CD14-positive monocyte (primary cell): ENCODE results near the gene SPTBN1. TPM values are rescaled to one million over a fixed set of nuclear protein-coding genes. Genes with fewer than 3 reads are reported as not detected.

Experiments used
- DNase-seq, 3 donors: peaks; one replicate each; pipeline ENCODE4 v3.0.0-alpha.2; 2011 to 2022
- H2AFZ ChIP-seq: 2 replicates; pipeline ENCODE4 v1.6.0; 2012; ENCODE audit warnings: mild to moderate bottlenecking, low read depth, low read length, inconsistent platforms; ENCODE audit not compliant: insufficient read depth, poor library complexity, severe bottlenecking
- H3K27ac ChIP-seq, 2 donors: 1 replicate in 1 of 2; 2 replicates in 1 of 2; pipeline ENCODE4 v1.5.1; 2012 to 2013; ENCODE audit warnings: low read length in 2 of 2, control low read depth in 1 of 2, inconsistent platforms in 1 of 2, low read depth in 1 of 2, mild to moderate bottlenecking in 1 of 2
- H3K27me3 ChIP-seq, 2 donors: one replicate each; pipeline versions ENCODE4 v1.6.0 to v1.6.1; 2011 to 2013; ENCODE audit warnings: low read length in 2 of 2; ENCODE audit not compliant: control insufficient read depth in 2 of 2, insufficient read depth in 2 of 2
- H3K36me3 ChIP-seq, 2 donors: replicated peaks in 1 of 2; 1 replicate in 1 of 2; 2 replicates in 1 of 2; pipeline versions ENCODE4 v1.5.1 to v1.6.1; 2012 to 2013; ENCODE audit warnings: low read length in 2 of 2, control low read depth in 1 of 2, inconsistent platforms in 1 of 2, mild to moderate bottlenecking in 1 of 2; ENCODE audit not compliant: insufficient read depth in 2 of 2, control insufficient read depth in 1 of 2
- H3K4me1 ChIP-seq, 2 donors: 1 replicate in 1 of 2; 2 replicates in 1 of 2; pipeline versions ENCODE4 v1.5.1 to v1.6.1; 2012 to 2013; ENCODE audit warnings: low read length in 2 of 2, control low read depth in 1 of 2, inconsistent platforms in 1 of 2, mild to moderate bottlenecking in 1 of 2, moderate library complexity in 1 of 2; ENCODE audit not compliant: insufficient read depth in 2 of 2, control insufficient read depth in 1 of 2
- H3K4me2 ChIP-seq: replicated peaks from 2 replicates; pipeline ENCODE3; 2012; ENCODE audit warnings: low read length, moderate library complexity, mild to moderate bottlenecking; ENCODE audit not compliant: poor library complexity, severe bottlenecking; ENCODE audit errors: extremely low read depth
- H3K4me3 ChIP-seq, 3 experiments: fragments of 200-600 bp in 1 of 3; sonication (generic) in 1 of 3; replicated peaks in 1 of 3; 1 replicate in 2 of 3; 2 replicates in 1 of 3; pipeline ENCODE4 v1.5.1; 2011 to 2013; ENCODE audit warnings: low read length in 3 of 3, mild to moderate bottlenecking in 3 of 3, control low read depth in 2 of 3, low read depth in 2 of 3, inconsistent platforms in 1 of 3, moderate library complexity in 1 of 3
- H3K79me2 ChIP-seq: 2 replicates; pipeline ENCODE4 v1.6.0; 2012; ENCODE audit warnings: mild to moderate bottlenecking, control low read depth, inconsistent platforms, low read length, moderate library complexity; ENCODE audit not compliant: insufficient read depth
- H3K9ac ChIP-seq: 2 replicates; pipeline ENCODE4 v1.6.0; 2017; ENCODE audit warnings: low read length, mild to moderate bottlenecking; ENCODE audit not compliant: insufficient read depth, poor library complexity, severe bottlenecking
- H3K9me3 ChIP-seq, 2 donors: replicated peaks in 1 of 2; 1 replicate in 1 of 2; 2 replicates in 1 of 2; pipeline versions ENCODE4 v1.5.1 to v1.6.1; 2012 to 2013; ENCODE audit warnings: low read length in 2 of 2, control low read depth in 1 of 2; ENCODE audit not compliant: control insufficient read depth in 1 of 2, insufficient read depth in 1 of 2
- H4K20me1 ChIP-seq: 2 replicates; pipeline ENCODE4 v1.6.0; 2012; ENCODE audit warnings: mild to moderate bottlenecking, low read length, control low read depth, moderate library complexity; ENCODE audit not compliant: insufficient read depth
- H3K27ac Mint-ChIP-seq, 7 donors: one replicate each; pipeline ENCODE4 v1.8.0; 2020; ENCODE audit warnings: mild to moderate bottlenecking in 7 of 7, mixed read lengths in 7 of 7, moderate library complexity in 6 of 7, inconsistent platforms in 2 of 7
- H3K27me3 Mint-ChIP-seq, 3 donors: one replicate each; pipeline ENCODE4 v1.8.0; 2021 to 2022; ENCODE audit warnings: low read depth in 3 of 3, mild to moderate bottlenecking in 3 of 3, mixed read lengths in 3 of 3, moderate library complexity in 3 of 3, inconsistent platforms in 1 of 3
- H3K36me3 Mint-ChIP-seq, 2 donors: one replicate each; pipeline ENCODE4 v1.8.0; 2020; ENCODE audit warnings: mixed read lengths in 2 of 2, inconsistent platforms in 1 of 2, mild to moderate bottlenecking in 1 of 2
- H3K4me1 Mint-ChIP-seq: one replicate; pipeline ENCODE4 v1.8.0; 2020; ENCODE audit warnings: mild to moderate bottlenecking, mixed read lengths
- H3K4me3 Mint-ChIP-seq, 2 donors: one replicate each; pipeline ENCODE4 v1.8.0; 2020; ENCODE audit warnings: mild to moderate bottlenecking in 2 of 2, mixed read lengths in 2 of 2, moderate library complexity in 1 of 2
- H3K9me3 Mint-ChIP-seq, 7 donors: one replicate each; pipeline ENCODE4 v1.8.0; 2020 to 2022; ENCODE audit warnings: mixed read lengths in 7 of 7, mild to moderate bottlenecking in 6 of 7, moderate library complexity in 6 of 7, inconsistent platforms in 2 of 7
- CTCF ChIP-seq: fragments of 200-600 bp; IDR thresholded peaks from one replicate; pipeline ENCODE4 v1.8.0; 2022; ENCODE audit warnings: antibody characterized with exemption, mild to moderate bottlenecking
- WGBS: methylation state at CpG from one replicate; pipeline ENCODE4 v1.1.5; 2013; ENCODE audit warnings: missing lambda C conversion rate; ENCODE audit not compliant: insufficient coverage; 5-methylcytosine and 5-hydroxymethylcytosine counted together
- intact Hi-C, 2 donors: fragments of 100-400 bp; cut with micrococcal nuclease; formaldehyde crosslinking; loops; one replicate each; pipeline versions ENCODE4 v1.15.0 to v1.15.1; 2023
- polyA plus RNA-seq, 3 donors: library from polyadenylated mRNA; depleted of rRNA in 1 of 3; unstranded in 2 of 3; stranded (reverse) in 1 of 3; fragments of 300-500 nt in 2 of 3; fragments of >200 nt in 1 of 3; fragmentation: Illumina TruSeq in 2 of 3; gene quantifications; 1 replicate in 2 of 3; 2 replicates in 1 of 3; pipeline ENCODE4 v1.2.3, GENCODE V29; 2012 to 2021

Gene SPTBN1
- polyA plus RNA-seq, 3 donors, result 0.79 to 2.8 (median 1.7) TPM

- Histone ChIP-seq H3K4me3 (no peak overlapping the region), H3K79me2 (peaks cover 88% of the 10 kb centered on the region), H3K36me3 (no peaks in the 10 kb centered on the region), H3K9ac (no peak overlapping the region), H3K9me3 (no peaks in the 10 kb centered on the region), H3K4me1 (peaks cover 17 to 22% of the 10 kb centered on the region in 2 donors), H2AFZ (no peak overlapping the region), H3K4me2 (no peak overlapping the region), H3K27me3 (no peaks in the 10 kb centered on the region), H4K20me1 (no peaks in the 10 kb centered on the region), H3K27ac (no peak overlapping the region)
- TF ChIP-seq CTCF, result no peak
- H3K9me3 Mint-ChIP-seq, result no peaks in the 10 kb centered on the region
- H3K4me1 Mint-ChIP-seq, result peaks cover 34% of the 10 kb centered on the region
- peaks cover 3 to 12% of the 10 kb centered on the region in 2 donors for H3K36me3 Mint-ChIP-seq
- no peak for DNase-seq
- H3K4me3 Mint-ChIP-seq, result no peak overlapping the region
- peaks cover 0 to 2% (median 0%) of the 10 kb centered on the region in 3 donors for H3K27me3 Mint-ChIP-seq
- WGBS, result 87% methylated on average over 10 of the region's 12 CpGs
- intact Hi-C loops, result no loop called here
- no peak overlapping the region for H3K27ac Mint-ChIP-seq
Observed at GRCh38 chr2:54606393-54606958, 150.3 kb downstream of the SPTBN1 start.

- Histone ChIP-seq H3K36me3 (peaks cover 4 to 17% of the 10 kb centered on the region in 2 donors), H3K27me3 (no peaks in the 10 kb centered on the region), H3K9me3 (no peaks in the 10 kb centered on the region), H3K9ac (no peak overlapping the region), H3K27ac (no peak overlapping the region), H3K4me3 (no peak overlapping the region), H3K4me2 (no peak overlapping the region), H4K20me1 (no peaks in the 10 kb centered on the region), H2AFZ (no peak overlapping the region), H3K4me1 (peaks cover 17 to 22% of the 10 kb centered on the region in 2 donors), H3K79me2 (peaks cover 84% of the 10 kb centered on the region)
- Mint-ChIP-seq H3K36me3 (peaks cover 15 to 23% of the 10 kb centered on the region in 2 donors), H3K4me3 (no peak overlapping the region), H3K27ac (no peak overlapping the region), H3K27me3 (peaks cover 0 to 3% (median 0%) of the 10 kb centered on the region in 3 donors), H3K4me1 (peaks cover 28% of the 10 kb centered on the region), H3K9me3 (no peaks in the 10 kb centered on the region)
- DNase-seq, result no peak
- WGBS, result 90% methylated on average over 2 of the region's 3 CpGs
- TF ChIP-seq CTCF, result no peak
- intact Hi-C loops, result no loop called here
Observed at GRCh38 chr2:54608224-54608623, 152.1 kb downstream of the SPTBN1 start.
